ENCODE measurements around the gene FLRT1. TPM values are rescaled to one million over a fixed set of nuclear protein-coding genes. Genes with fewer than 3 reads are reported as not detected.

Gene FLRT1
- total RNA-seq, 1 donor from 2014 or later = 0.52 TPM

- peaks cover 19 to 74% (median 42%) of the 10 kb centered on the region in 3 donors for H3K4me1 ChIP-seq (ENCODE audit: control insufficient read depth in 3 of 3, insufficient read depth in 3 of 3, low read length in 3 of 3)
- no peaks in the 10 kb centered on the region for H3K9me3 ChIP-seq (ENCODE audit: control insufficient read depth in 3 of 3, low read length in 3 of 3)
- H3K27ac ChIP-seq (ENCODE audit: low read depth, low read length) = no peak overlapping the region
- no peak overlapping the region for H3K4me3 ChIP-seq (ENCODE audit: low read length in 3 of 3)
- H3K27me3 ChIP-seq (ENCODE audit: control insufficient read depth in 3 of 3, insufficient read depth in 3 of 3, low read length in 3 of 3) = no peaks in the 10 kb centered on the region
- H3K36me3 ChIP-seq (ENCODE audit: control insufficient read depth in 3 of 3, insufficient read depth in 3 of 3, low read length in 3 of 3) = no peaks in the 10 kb centered on the region
- H3K9ac ChIP-seq (ENCODE audit: low read depth in 1 of 3, low read length in 3 of 3) = peak overlapping the region in 1 of 3 donors; percentile 16
Measured at GRCh38 chr11:64072403-64072802, 36.7 kb downstream of the FLRT1 start.

DNA sequence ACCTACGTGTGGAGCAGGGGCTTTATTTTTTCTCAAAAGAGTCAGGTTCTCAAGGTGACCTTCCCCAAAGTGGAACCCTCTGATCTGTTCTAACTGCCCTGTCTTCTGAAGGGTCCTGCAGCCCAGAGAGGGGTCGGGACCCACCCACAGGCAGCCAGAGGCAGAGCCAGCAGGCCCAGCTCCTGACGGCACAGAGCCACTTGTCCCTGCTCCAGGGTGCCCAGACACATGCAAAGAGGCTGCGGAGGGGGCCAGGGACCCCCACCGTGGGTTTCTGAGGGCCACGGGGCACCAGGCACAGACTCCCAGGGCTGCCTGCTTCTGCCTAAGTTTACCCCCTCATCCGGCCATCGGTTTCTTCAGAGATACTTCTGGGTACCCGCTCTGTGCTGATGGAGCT is 37.1 kb downstream of the FLRT1 start:
- H3K27me3 ChIP-seq (ENCODE audit: control insufficient read depth in 3 of 3, insufficient read depth in 3 of 3, low read length in 3 of 3) = no peaks in the 10 kb centered on the region
- no peak overlapping the region for H3K4me3 ChIP-seq (ENCODE audit: low read length in 3 of 3)
- H3K9ac ChIP-seq (ENCODE audit: low read depth in 1 of 3, low read length in 3 of 3) = no peak overlapping the region
- H3K36me3 ChIP-seq (ENCODE audit: control insufficient read depth in 3 of 3, insufficient read depth in 3 of 3, low read length in 3 of 3) = no peaks in the 10 kb centered on the region
- H3K9me3 ChIP-seq (ENCODE audit: control insufficient read depth in 3 of 3, low read length in 3 of 3) = no peaks in the 10 kb centered on the region
- H3K4me1 ChIP-seq (ENCODE audit: control insufficient read depth in 3 of 3, insufficient read depth in 3 of 3, low read length in 3 of 3) = peaks cover 20 to 79% (median 45%) of the 10 kb centered on the region in 3 donors
- H3K27ac ChIP-seq (ENCODE audit: low read depth, low read length) = no peak overlapping the region

- Histone ChIP-seq H3K9me3 (ENCODE audit: control insufficient read depth in 3 of 3, low read length in 3 of 3) (no peaks in the 10 kb centered on the region), H3K36me3 (ENCODE audit: control insufficient read depth in 3 of 3, insufficient read depth in 3 of 3, low read length in 3 of 3) (no peaks in the 10 kb centered on the region), H3K4me3 (ENCODE audit: low read length in 3 of 3) (no peak overlapping the region), H3K9ac (ENCODE audit: low read depth in 1 of 3, low read length in 3 of 3) (peak overlapping the region in 1 of 3 donors; percentile 40), H3K27me3 (ENCODE audit: control insufficient read depth in 3 of 3, insufficient read depth in 3 of 3, low read length in 3 of 3) (no peaks in the 10 kb centered on the region), H3K4me1 (ENCODE audit: control insufficient read depth in 3 of 3, insufficient read depth in 3 of 3, low read length in 3 of 3) (peaks cover 26 to 80% (median 49%) of the 10 kb centered on the region in 3 donors), H3K27ac (ENCODE audit: low read depth, low read length) (no peak overlapping the region)
Measured at GRCh38 chr11:64073542-64073941, 37.8 kb downstream of the FLRT1 start.

- Histone ChIP-seq H3K4me1 (ENCODE audit: control insufficient read depth in 3 of 3, insufficient read depth in 3 of 3, low read length in 3 of 3) (peaks cover 26 to 84% (median 49%) of the 10 kb centered on the region in 3 donors), H3K9me3 (ENCODE audit: control insufficient read depth in 3 of 3, low read length in 3 of 3) (no peaks in the 10 kb centered on the region), H3K36me3 (ENCODE audit: control insufficient read depth in 3 of 3, insufficient read depth in 3 of 3, low read length in 3 of 3) (no peaks in the 10 kb centered on the region)
Measured at GRCh38 chr11:64074239-64074638, 38.5 kb downstream of the FLRT1 start.

DNA sequence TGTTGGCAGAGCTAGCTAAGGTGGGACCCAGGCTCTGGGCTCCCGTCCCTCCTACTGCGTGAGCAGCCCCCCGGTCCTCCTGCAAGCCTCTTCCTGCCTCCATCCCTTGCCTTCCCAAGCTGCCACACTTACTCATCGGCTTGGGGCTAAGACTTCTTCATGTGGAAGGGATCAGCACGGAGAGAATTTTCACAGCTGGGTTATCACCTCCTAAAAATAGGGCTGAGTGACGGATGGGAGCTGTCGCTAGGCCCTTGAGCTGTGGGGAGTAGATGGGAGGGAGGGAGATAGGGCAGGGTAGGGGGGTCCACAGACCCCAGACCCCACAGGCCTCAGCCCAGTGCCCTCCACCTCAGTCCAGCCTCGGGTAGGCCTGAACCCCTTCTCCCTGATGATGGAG is 41.0 kb downstream of the FLRT1 start:
- no peak overlapping the region for H3K9ac ChIP-seq (ENCODE audit: low read depth in 1 of 3, low read length in 3 of 3)
- H3K27ac ChIP-seq (ENCODE audit: low read depth, low read length) = no peak overlapping the region
- H3K4me1 ChIP-seq (ENCODE audit: control insufficient read depth in 3 of 3, insufficient read depth in 3 of 3, low read length in 3 of 3) = peaks cover 26 to 75% (median 48%) of the 10 kb centered on the region in 3 donors
- no peaks in the 10 kb centered on the region for H3K27me3 ChIP-seq (ENCODE audit: control insufficient read depth in 3 of 3, insufficient read depth in 3 of 3, low read length in 3 of 3)
- no peaks in the 10 kb centered on the region for H3K36me3 ChIP-seq (ENCODE audit: control insufficient read depth in 3 of 3, insufficient read depth in 3 of 3, low read length in 3 of 3)
- H3K4me3 ChIP-seq (ENCODE audit: low read length in 3 of 3) = no peak overlapping the region
- no peaks in the 10 kb centered on the region for H3K9me3 ChIP-seq (ENCODE audit: control insufficient read depth in 3 of 3, low read length in 3 of 3)

More at GRCh38 chr11:64074239-64074638, 38.5 kb downstream of the FLRT1 start:
- Histone ChIP-seq H3K27me3 (ENCODE audit: control insufficient read depth in 3 of 3, insufficient read depth in 3 of 3, low read length in 3 of 3) (no peaks in the 10 kb centered on the region), H3K27ac (ENCODE audit: low read depth, low read length) (no peak overlapping the region), H3K4me3 (ENCODE audit: low read length in 3 of 3) (no peak overlapping the region), H3K9ac (ENCODE audit: low read depth in 1 of 3, low read length in 3 of 3) (no peak overlapping the region)

DNA sequence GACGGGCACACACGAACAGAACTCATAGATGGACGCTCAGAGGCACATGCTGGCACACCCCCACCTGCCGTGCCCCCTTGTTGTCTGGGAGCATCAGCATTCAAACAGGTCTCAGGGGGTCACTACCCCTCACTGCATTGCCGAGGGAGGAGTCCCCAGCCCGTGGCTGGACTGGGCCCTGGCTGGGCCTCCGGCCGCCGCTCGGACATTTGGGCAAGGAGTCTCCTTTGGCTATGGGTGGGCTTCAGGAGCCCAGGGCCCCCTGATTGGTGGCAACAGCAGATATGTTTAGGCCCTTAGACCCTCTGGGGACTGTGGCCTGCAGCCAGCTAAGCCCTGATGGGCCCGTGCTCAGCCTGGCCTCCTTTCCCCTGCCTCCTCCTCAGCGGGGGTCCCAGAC is 41.9 kb downstream of the FLRT1 start:
- Histone ChIP-seq H3K9me3 (ENCODE audit: control insufficient read depth in 3 of 3, low read length in 3 of 3) (no peaks in the 10 kb centered on the region), H3K4me1 (ENCODE audit: control insufficient read depth in 3 of 3, insufficient read depth in 3 of 3, low read length in 3 of 3) (peaks cover 23 to 69% (median 40%) of the 10 kb centered on the region in 3 donors), H3K36me3 (ENCODE audit: control insufficient read depth in 3 of 3, insufficient read depth in 3 of 3, low read length in 3 of 3) (no peaks in the 10 kb centered on the region), H3K9ac (ENCODE audit: low read depth in 1 of 3, low read length in 3 of 3) (peak overlapping the region in 1 of 3 donors; percentile 25), H3K4me3 (ENCODE audit: low read length in 3 of 3) (no peak overlapping the region), H3K27ac (ENCODE audit: low read depth, low read length) (no peak overlapping the region), H3K27me3 (ENCODE audit: control insufficient read depth in 3 of 3, insufficient read depth in 3 of 3, low read length in 3 of 3) (no peaks in the 10 kb centered on the region)

DNA sequence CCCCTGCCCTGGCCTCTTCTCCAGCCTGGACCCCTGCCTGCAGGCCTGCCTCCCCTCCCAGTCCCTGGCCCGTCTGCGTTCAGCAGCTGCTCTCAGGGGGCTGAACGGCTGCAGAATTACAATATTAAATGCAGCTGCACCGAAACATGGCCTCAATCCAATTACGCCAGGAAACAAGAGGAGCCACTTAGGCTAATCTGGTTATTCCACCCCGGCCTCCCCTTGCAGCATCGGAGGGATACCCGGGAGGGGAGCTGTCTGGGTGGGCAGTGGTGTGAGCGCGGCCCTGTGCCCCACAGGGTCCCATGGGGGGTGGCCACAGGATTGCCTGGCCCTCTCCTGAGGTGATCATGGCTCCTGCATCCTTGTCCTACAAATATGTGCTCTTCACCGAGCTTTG is 42.6 kb downstream of the FLRT1 start:
- Histone ChIP-seq H3K9me3 (ENCODE audit: control insufficient read depth in 3 of 3, low read length in 3 of 3) (no peaks in the 10 kb centered on the region), H3K27ac (ENCODE audit: low read depth, low read length) (no peak overlapping the region), H3K9ac (ENCODE audit: low read depth in 1 of 3, low read length in 3 of 3) (no peak overlapping the region), H3K36me3 (ENCODE audit: control insufficient read depth in 3 of 3, insufficient read depth in 3 of 3, low read length in 3 of 3) (no peaks in the 10 kb centered on the region), H3K4me1 (ENCODE audit: control insufficient read depth in 3 of 3, insufficient read depth in 3 of 3, low read length in 3 of 3) (peaks cover 17 to 67% (median 38%) of the 10 kb centered on the region in 3 donors), H3K27me3 (ENCODE audit: control insufficient read depth in 3 of 3, insufficient read depth in 3 of 3, low read length in 3 of 3) (no peaks in the 10 kb centered on the region), H3K4me3 (ENCODE audit: low read length in 3 of 3) (no peak overlapping the region)

DNA sequence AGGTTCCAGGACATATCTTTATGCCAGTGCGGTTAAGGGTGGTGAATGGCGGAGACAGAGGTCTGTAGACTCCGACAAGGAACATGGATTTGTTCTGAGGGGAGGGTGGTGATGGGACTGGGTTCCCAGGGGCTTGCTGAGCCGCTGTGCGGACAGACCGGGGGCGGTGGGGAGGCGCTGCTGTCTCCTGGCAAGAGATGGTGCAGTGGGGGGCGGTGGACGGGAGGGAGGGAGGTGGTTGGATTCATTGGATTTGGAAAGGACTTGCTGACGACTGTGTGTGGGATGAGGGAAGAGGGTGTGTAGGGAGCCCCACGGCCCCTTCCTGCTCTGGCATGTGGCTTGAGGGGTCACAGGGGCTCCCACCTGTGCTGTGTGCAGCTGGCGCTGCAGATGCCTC is 43.2 kb downstream of the FLRT1 start:
- Histone ChIP-seq H3K27me3 (ENCODE audit: control insufficient read depth in 3 of 3, insufficient read depth in 3 of 3, low read length in 3 of 3) (no peaks in the 10 kb centered on the region), H3K4me1 (ENCODE audit: control insufficient read depth in 3 of 3, insufficient read depth in 3 of 3, low read length in 3 of 3) (peaks cover 15 to 67% (median 39%) of the 10 kb centered on the region in 3 donors), H3K36me3 (ENCODE audit: control insufficient read depth in 3 of 3, insufficient read depth in 3 of 3, low read length in 3 of 3) (no peaks in the 10 kb centered on the region)

GRCh38 chr11:64080390-64080789 is 44.7 kb downstream of the FLRT1 start:
- no peaks in the 10 kb centered on the region for H3K36me3 ChIP-seq (ENCODE audit: control insufficient read depth in 3 of 3, insufficient read depth in 3 of 3, low read length in 3 of 3)
- H3K9ac ChIP-seq (ENCODE audit: low read depth in 1 of 3, low read length in 3 of 3) = no peak overlapping the region
- H3K4me1 ChIP-seq (ENCODE audit: control insufficient read depth in 3 of 3, insufficient read depth in 3 of 3, low read length in 3 of 3) = peaks cover 19 to 63% (median 51%) of the 10 kb centered on the region in 3 donors
- H3K4me3 ChIP-seq (ENCODE audit: low read length in 3 of 3) = no peak overlapping the region
- no peaks in the 10 kb centered on the region for H3K9me3 ChIP-seq (ENCODE audit: control insufficient read depth in 3 of 3, low read length in 3 of 3)
- no peaks in the 10 kb centered on the region for H3K27me3 ChIP-seq (ENCODE audit: control insufficient read depth in 3 of 3, insufficient read depth in 3 of 3, low read length in 3 of 3)
- H3K27ac ChIP-seq (ENCODE audit: low read depth, low read length) = no peak overlapping the region

More for the DNA sequence above, 43.2 kb downstream of the FLRT1 start:
- no peak overlapping the region for H3K27ac ChIP-seq (ENCODE audit: low read depth, low read length)
- H3K9me3 ChIP-seq (ENCODE audit: control insufficient read depth in 3 of 3, low read length in 3 of 3) = no peaks in the 10 kb centered on the region
- no peak overlapping the region for H3K4me3 ChIP-seq (ENCODE audit: low read length in 3 of 3)
- peak overlapping the region in 1 of 3 donors; percentile 16 for H3K9ac ChIP-seq (ENCODE audit: low read depth in 1 of 3, low read length in 3 of 3)

DNA sequence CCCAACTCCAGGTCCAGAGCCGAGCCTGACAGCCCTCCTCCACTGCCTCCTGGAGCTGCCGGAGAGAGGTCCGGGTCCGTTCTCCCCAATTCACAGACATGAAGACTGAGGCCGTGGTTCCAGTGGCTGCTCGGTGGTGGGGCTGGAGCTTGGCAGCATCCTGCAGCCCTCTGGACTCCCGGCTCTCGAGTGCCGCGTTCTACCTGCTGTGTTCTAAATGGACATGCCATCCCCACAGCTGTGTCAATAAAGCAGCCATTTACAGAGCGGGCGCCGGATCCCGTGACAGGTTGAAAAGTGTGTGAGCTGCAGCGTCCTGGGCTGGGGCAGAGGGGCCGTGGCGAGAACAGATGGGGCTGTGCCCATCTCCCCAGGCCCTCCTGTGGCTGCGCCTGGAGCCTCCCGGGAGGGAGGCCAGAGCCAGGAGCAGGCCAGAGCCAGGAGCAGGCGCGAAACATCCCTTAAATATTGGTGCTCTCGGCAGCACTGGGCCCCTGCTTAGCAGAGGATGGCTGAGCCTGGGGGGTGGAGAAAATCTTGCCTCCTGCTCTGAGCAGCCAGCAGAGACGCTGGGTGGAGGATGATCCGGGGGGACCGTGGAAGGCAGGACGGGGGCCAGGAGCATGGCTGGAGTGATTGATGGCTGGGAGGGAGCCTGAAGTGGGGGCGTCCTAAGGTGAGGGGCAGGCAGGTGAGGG is 46.2 kb downstream of the FLRT1 start:
- Histone ChIP-seq H3K27ac (ENCODE audit: low read depth, low read length) (no peak overlapping the region), H3K36me3 (ENCODE audit: control insufficient read depth in 3 of 3, insufficient read depth in 3 of 3, low read length in 3 of 3) (no peaks in the 10 kb centered on the region), H3K27me3 (ENCODE audit: control insufficient read depth in 3 of 3, insufficient read depth in 3 of 3, low read length in 3 of 3) (no peaks in the 10 kb centered on the region), H3K9me3 (ENCODE audit: control insufficient read depth in 3 of 3, low read length in 3 of 3) (no peaks in the 10 kb centered on the region), H3K4me3 (ENCODE audit: low read length in 3 of 3) (no peak overlapping the region), H3K9ac (ENCODE audit: low read depth in 1 of 3, low read length in 3 of 3) (no peak overlapping the region), H3K4me1 (ENCODE audit: control insufficient read depth in 3 of 3, insufficient read depth in 3 of 3, low read length in 3 of 3) (peaks cover 26 to 60% (median 48%) of the 10 kb centered on the region in 3 donors)

Measured in skeletal muscle tissue (tissue), 4 donors.